Prostate gland (tissue), 2 donors: ENCODE data around the gene ENOX1. TPM values are rescaled to one million over a fixed set of nuclear protein-coding genes. Genes with fewer than 3 reads are reported as not detected.

Source experiments
- DNase-seq: peaks from one replicate; pipeline ENCODE4 v3.0.0-alpha.2; 2019; ENCODE audit warnings: low spot score
- H3K27ac ChIP-seq, 2 donors: fragments of 200-600 bp; sonication (generic); 2 replicates each; pipeline ENCODE4 v1.5.1; 2017 to 2019
- H3K27me3 ChIP-seq: fragments of 200-600 bp; sonication (generic); replicated peaks from 2 replicates; pipeline ENCODE4 v1.5.1; 2019; ENCODE audit not compliant: insufficient read depth
- H3K36me3 ChIP-seq, 2 donors: fragments of 200-600 bp; sonication (generic); 1 replicate in 1 of 2; 2 replicates in 1 of 2; pipeline versions ENCODE4 v1.5.1 to v1.8.1; 2017 to 2019
- H3K4me1 ChIP-seq: fragments of 200-600 bp; sonication (generic); replicated peaks from 2 replicates; pipeline ENCODE4 v1.5.1; 2019
- H3K4me3 ChIP-seq, 2 donors: fragments of 200-600 bp; sonication (generic); 2 replicates each; pipeline ENCODE4 v1.5.1; 2017 to 2019
- H3K9me3 ChIP-seq: fragments of 200-600 bp; sonication (generic); 2 replicates; pipeline ENCODE4 v1.5.1; 2017
- CTCF ChIP-seq, 4 experiments: fragments of 200-600 bp in 2 of 4; fragments of 450-650 bp in 2 of 4; sonication (generic) in 2 of 4; IDR thresholded peaks; 1 replicate in 3 of 4; 2 replicates in 1 of 4; pipeline ENCODE4 v1.5.1; 2016 to 2019; ENCODE audit warnings: antibody characterized with exemption in 4 of 4, mild to moderate bottlenecking in 2 of 4, moderate library complexity in 2 of 4
- POLR2A ChIP-seq: fragments of 450-650 bp; IDR thresholded peaks from one replicate; pipeline ENCODE4 v1.6.1; 2016; ENCODE audit warnings: antibody characterized with exemption, mild to moderate bottlenecking
- POLR2AphosphoS5 ChIP-seq: sonication (generic); formaldehyde crosslinking; IDR thresholded peaks from one replicate; pipeline ENCODE4 v1.6.1; 2017; ENCODE audit warnings: antibody characterized with exemption
- WGBS: methylation state at CpG from one replicate; pipeline ENCODE4 v1.1.5; 2018; 5-methylcytosine and 5-hydroxymethylcytosine counted together
- intact Hi-C: fragments of 100-400 bp; cut with DNase I; formaldehyde crosslinking; loops from one replicate; pipeline ENCODE4 v1.14.2; 2022
- total RNA-seq, 2 donors: library from RNA; depleted of rRNA; stranded (reverse); fragments of >200 nt; gene quantifications; one replicate each; pipeline ENCODE4 v1.1.0, GENCODE V29; 2016

Gene ENOX1
- total RNA-seq, 2 donors from 2014 or later = 4.5 to 5.3 TPM

GRCh38 chr13:43204591-43204990, 582.2 kb downstream of the ENOX1 start:
- Histone ChIP-seq H3K27ac (no peak overlapping the region), H3K4me1 (no peaks in the 10 kb centered on the region), H3K9me3 (no peaks in the 10 kb centered on the region), H3K36me3 (no peaks in the 10 kb centered on the region), H3K27me3 (no peaks in the 10 kb centered on the region), H3K4me3 (no peak overlapping the region)
- no peak for DNase-seq
- intact Hi-C loops = no loop called here
- TF ChIP-seq POLR2AphosphoS5 = no peak
- no peak for TF ChIP-seq CTCF (IDR thresholded peaks at IDR 0.05)
- TF ChIP-seq POLR2A = no peak
- WGBS = 72% methylated on average over 2 of the region's 2 CpGs

- Histone ChIP-seq H3K27me3 (no peaks in the 10 kb centered on the region), H3K4me3 (no peak overlapping the region), H3K36me3 (no peaks in the 10 kb centered on the region), H3K9me3 (no peaks in the 10 kb centered on the region), H3K4me1 (no peaks in the 10 kb centered on the region), H3K27ac (no peak overlapping the region)
- no peak for DNase-seq
- 94% methylated on average over 1 of the region's 1 CpG for WGBS
- intact Hi-C loops = no loop called here
- no peak for TF ChIP-seq POLR2A
- TF ChIP-seq POLR2AphosphoS5 = no peak
- no peak for TF ChIP-seq CTCF (IDR thresholded peaks at IDR 0.05)
Measured at GRCh38 chr13:43203781-43204180, 583.0 kb downstream of the ENOX1 start.

- DNase-seq = no peak
- Histone ChIP-seq H3K36me3 (no peaks in the 10 kb centered on the region), H3K4me1 (no peaks in the 10 kb centered on the region), H3K4me3 (no peak overlapping the region), H3K9me3 (no peaks in the 10 kb centered on the region), H3K27me3 (no peaks in the 10 kb centered on the region), H3K27ac (no peak overlapping the region)
- intact Hi-C loops = no loop called here
- TF ChIP-seq POLR2AphosphoS5 = no peak
- WGBS = 77% methylated on average over 1 of the region's 1 CpG
Measured at GRCh38 chr13:43200736-43201135, 586.0 kb downstream of the ENOX1 start.

- Histone ChIP-seq H3K4me3 (no peak overlapping the region), H3K27ac (no peak overlapping the region), H3K4me1 (no peaks in the 10 kb centered on the region), H3K9me3 (no peaks in the 10 kb centered on the region), H3K36me3 (no peaks in the 10 kb centered on the region), H3K27me3 (no peaks in the 10 kb centered on the region)
- intact Hi-C loops = no loop called here
- TF ChIP-seq POLR2A (no peak), POLR2AphosphoS5 (no peak), CTCF (IDR thresholded peaks at IDR 0.05) (no peak)
- WGBS = 90% methylated on average over 1 of the region's 1 CpG
- no peak for DNase-seq
Measured at GRCh38 chr13:43200307-43200706, 586.5 kb downstream of the ENOX1 start.

- no peaks in the 10 kb centered on the region for H3K27me3 ChIP-seq
- H3K9me3 ChIP-seq = no peaks in the 10 kb centered on the region
- no peaks in the 10 kb centered on the region for H3K4me1 ChIP-seq
- H3K27ac ChIP-seq = no peak overlapping the region
- no peak for DNase-seq
- TF ChIP-seq CTCF (IDR thresholded peaks at IDR 0.05) (no peak), POLR2A (no peak), POLR2AphosphoS5 (no peak)
- WGBS = 81% methylated on average over 3 of the region's 3 CpGs
- H3K4me3 ChIP-seq = no peak overlapping the region
- H3K36me3 ChIP-seq = no peaks in the 10 kb centered on the region
- intact Hi-C loops = loop anchor here (10.0 kb wide), 1 partner anchor 588 kb away; the partner anchor contains the start of gene ENOX1
Measured at GRCh38 chr13:43196750-43197370, 589.9 kb downstream of the ENOX1 start.
